Neural cell (in vitro differentiated cells): ENCODE results near the gene SLC44A5.

Source experiments
- CTCF ChIP-seq: fragments of 450-650 bp; IDR thresholded peaks from 2 replicates; pipeline ENCODE4 v1.5.1; 2014; ENCODE audit warnings: antibody characterized with exemption, mild to moderate bottlenecking, moderate library complexity; ENCODE audit not compliant: poor library complexity, severe bottlenecking
- EP300 ChIP-seq: fragments of 450-650 bp; conservative IDR thresholded peaks from 2 replicates; pipeline ENCODE4 v1.6.1; 2014; ENCODE audit warnings: antibody characterized with exemption, mild to moderate bottlenecking, moderate library complexity; ENCODE audit not compliant: poor library complexity, severe bottlenecking
- EZH2 ChIP-seq: fragments of 200-600, 300-800 bp; shearing (Covaris generic), sonication (generic); IDR thresholded peaks from 2 replicates; pipeline ENCODE4 v1.6.1; 2014; ENCODE audit warnings: antibody characterized with exemption, low read length, borderline replicate concordance, mild to moderate bottlenecking; ENCODE audit not compliant: insufficient read depth, poor library complexity, severe bottlenecking
- MXI1 ChIP-seq: fragments of 450-650 bp; conservative IDR thresholded peaks from 2 replicates; pipeline ENCODE4 v1.6.1; 2014; ENCODE audit warnings: antibody characterized with exemption, mild to moderate bottlenecking; ENCODE audit not compliant: poor library complexity, severe bottlenecking
- POLR2AphosphoS5 ChIP-seq: IDR thresholded peaks from 2 replicates; pipeline ENCODE4 v1.6.1; 2012
- RAD21 ChIP-seq: fragments of 450-650 bp; conservative IDR thresholded peaks from 2 replicates; pipeline ENCODE4 v1.6.1; 2014; ENCODE audit warnings: antibody characterized with exemption, mild to moderate bottlenecking, moderate library complexity
- REST ChIP-seq: IDR thresholded peaks from 2 replicates; pipeline ENCODE4 v1.6.1; 2012; ENCODE audit warnings: borderline replicate concordance
- SMC3 ChIP-seq: fragments of 450-650 bp; conservative IDR thresholded peaks from 2 replicates; pipeline ENCODE4 v1.6.1; 2014; ENCODE audit warnings: antibody characterized with exemption, mild to moderate bottlenecking, moderate library complexity; ENCODE audit not compliant: poor library complexity
- TAF1 ChIP-seq: IDR thresholded peaks from 2 replicates; pipeline ENCODE4 v1.6.1; 2012; ENCODE audit warnings: low read depth

GRCh38 chr1:75412616-75413015 lies 198.3 kb downstream of the SLC44A5 start:
- TF ChIP-seq POLR2AphosphoS5, result no peak
- no peak for TF ChIP-seq REST
- no peak for TF ChIP-seq CTCF
- TF ChIP-seq RAD21, result no peak
- TF ChIP-seq EZH2, result no peak
- TF ChIP-seq MXI1, result no peak
- TF ChIP-seq EP300, result no peak
- no peak for TF ChIP-seq TAF1
- no peak for TF ChIP-seq SMC3
